Endodermal cell (in vitro differentiated cells): ENCODE measurements around the gene TSPO2. TPM values are rescaled to one million over a fixed set of nuclear protein-coding genes. Genes with fewer than 3 reads are reported as not detected.

ENCODE experiments used
- DNase-seq: peaks from one replicate; pipeline ENCODE4 v3.0.0-alpha.2; 2017
- H3K27ac ChIP-seq: 2 replicates; pipeline ENCODE4 v1.5.1; 2013; ENCODE audit warnings: mild to moderate bottlenecking, low read depth, low read length, moderate library complexity
- H3K27me3 ChIP-seq: 2 replicates; pipeline ENCODE4 v1.6.1; 2013; ENCODE audit warnings: mild to moderate bottlenecking, low read length, moderate library complexity; ENCODE audit not compliant: insufficient read depth, control insufficient read depth, poor library complexity, severe bottlenecking
- H3K36me3 ChIP-seq: 2 replicates; pipeline ENCODE4 v1.7.0; 2013; ENCODE audit warnings: mild to moderate bottlenecking, low read length, moderate library complexity; ENCODE audit not compliant: control insufficient read depth, insufficient read depth
- H3K4me1 ChIP-seq: one replicate; pipeline ENCODE4 v1.7.0; 2013; ENCODE audit warnings: low read length; ENCODE audit not compliant: control insufficient read depth, insufficient read depth
- H3K4me3 ChIP-seq: 2 replicates; pipeline ENCODE4 v1.5.1; 2013; ENCODE audit warnings: mild to moderate bottlenecking, low read length, moderate library complexity
- H3K9ac ChIP-seq: 2 replicates; pipeline ENCODE4 v1.6.1; 2013; ENCODE audit warnings: mild to moderate bottlenecking, low read length, moderate library complexity; ENCODE audit not compliant: poor library complexity, severe bottlenecking; ENCODE audit errors: extremely low read depth
- H3K9me3 ChIP-seq: 2 replicates; pipeline ENCODE4 v1.6.1; 2013; ENCODE audit warnings: mild to moderate bottlenecking, low read length, moderate library complexity; ENCODE audit not compliant: control insufficient read depth
- H3K27ac Mint-ChIP-seq: 2 replicates; pipeline ENCODE4 v1.8.0; 2020; ENCODE audit warnings: mixed read lengths
- H3K27me3 Mint-ChIP-seq: 2 replicates; pipeline ENCODE4 v1.8.0; 2021; ENCODE audit warnings: mild to moderate bottlenecking, mixed read lengths; ENCODE audit not compliant: insufficient read depth
- H3K36me3 Mint-ChIP-seq: 2 replicates; pipeline ENCODE4 v1.8.0; 2020; ENCODE audit warnings: low read depth, mixed read lengths
- H3K4me1 Mint-ChIP-seq: 2 replicates; pipeline ENCODE4 v1.8.0; 2020; ENCODE audit warnings: mixed read lengths
- H3K4me3 Mint-ChIP-seq: 2 replicates; pipeline ENCODE4 v1.8.0; 2020; ENCODE audit warnings: mild to moderate bottlenecking, moderate library complexity, mixed read lengths
- H3K9me3 Mint-ChIP-seq: 2 replicates; pipeline ENCODE4 v1.8.0; 2020; ENCODE audit warnings: mild to moderate bottlenecking, mixed read lengths
- CTCF ChIP-seq: fragments of 200-600 bp; sonication (generic); conservative IDR thresholded peaks from 2 replicates; pipeline ENCODE4 v1.5.0; 2021; ENCODE audit warnings: antibody characterized with exemption, mild to moderate bottlenecking
- WGBS, 2 experiments: methylation state at CpG; one replicate each; pipeline versions ENCODE4 v1.1.5 to v1.1.7; 2013; ENCODE audit warnings: missing lambda C conversion rate in 2 of 2, mixed read lengths in 1 of 2; ENCODE audit not compliant: insufficient coverage in 1 of 2, insufficient read length in 1 of 2; 5-methylcytosine and 5-hydroxymethylcytosine counted together
- total RNA-seq, 2 donors: library from RNA; stranded (reverse); fragmentation: NEBNext Ultra II Directional in 1 of 2; extraction: Animal tissue kit (Norgen Biotek cat#: 25700) in 1 of 2; gene quantifications; 2 replicates in 1 of 2; 3 replicates in 1 of 2; pipeline ENCODE4 v1.2.1, GENCODE V29; 2021

Gene TSPO2
- total RNA-seq, 2 donors from 2014 or later: not detected

- H3K27ac ChIP-seq: no peak overlapping the region
- H3K27me3 ChIP-seq: no peaks in the 10 kb centered on the region
- no peaks in the 10 kb centered on the region for H3K36me3 ChIP-seq
- H3K9ac ChIP-seq: no peak overlapping the region
- TF ChIP-seq CTCF: no peak
- H3K4me1 ChIP-seq: peaks cover 5% of the 10 kb centered on the region
- no peak overlapping the region for H3K4me3 ChIP-seq
- no peaks in the 10 kb centered on the region for H3K9me3 ChIP-seq
- Mint-ChIP-seq H3K36me3 (no peaks in the 10 kb centered on the region), H3K27me3 (peaks cover 2% of the 10 kb centered on the region), H3K4me3 (no peak overlapping the region), H3K27ac (no peak overlapping the region), H3K9me3 (no peaks in the 10 kb centered on the region), H3K4me1 (peaks cover 38% of the 10 kb centered on the region)
- no peak for DNase-seq
- 96 to 100% methylated on average over 1 to 3 of the region's 3 CpGs for WGBS, 2 experiments
Observed at GRCh38 chr6:41036186-41036585, 6.1 kb upstream of the TSPO2 start.

- no peaks in the 10 kb centered on the region for H3K36me3 Mint-ChIP-seq
- Histone ChIP-seq H3K27ac (no peak overlapping the region), H3K9me3 (no peaks in the 10 kb centered on the region), H3K27me3 (no peaks in the 10 kb centered on the region), H3K4me1 (peaks cover 5% of the 10 kb centered on the region), H3K9ac (no peak overlapping the region), H3K4me3 (no peak overlapping the region), H3K36me3 (no peaks in the 10 kb centered on the region)
- no peak for TF ChIP-seq CTCF
- H3K4me3 Mint-ChIP-seq: no peak overlapping the region
- H3K27ac Mint-ChIP-seq: no peak overlapping the region
- peaks cover 38% of the 10 kb centered on the region for H3K4me1 Mint-ChIP-seq
- 83 to 93% methylated on average over 1 to 2 of the region's 2 CpGs for WGBS, 2 experiments
- H3K9me3 Mint-ChIP-seq: no peaks in the 10 kb centered on the region
- no peak for DNase-seq
- H3K27me3 Mint-ChIP-seq: peaks cover 2% of the 10 kb centered on the region
Observed at GRCh38 chr6:41036601-41037000, 5.7 kb upstream of the TSPO2 start.

GRCh38 chr6:41037107-41037900, 5.0 kb upstream of the TSPO2 start:
- Mint-ChIP-seq H3K4me1 (peaks cover 38% of the 10 kb centered on the region), H3K36me3 (no peaks in the 10 kb centered on the region), H3K27ac (no peak overlapping the region), H3K4me3 (no peak overlapping the region), H3K27me3 (peaks cover 2% of the 10 kb centered on the region), H3K9me3 (no peaks in the 10 kb centered on the region)
- DNase-seq: no peak
- Histone ChIP-seq H3K9ac (no peak overlapping the region), H3K4me3 (no peak overlapping the region), H3K9me3 (no peaks in the 10 kb centered on the region), H3K36me3 (no peaks in the 10 kb centered on the region), H3K4me1 (peaks cover 5% of the 10 kb centered on the region), H3K27me3 (no peaks in the 10 kb centered on the region), H3K27ac (no peak overlapping the region)
- 92 to 94% methylated on average over 8 to 13 of the region's 13 CpGs for WGBS, 2 experiments
- peak; percentile 32 for TF ChIP-seq CTCF
